OCI-LY1 (cell line): ENCODE data around the gene ITK.

Experiments
- H2AFZ ChIP-seq: fragments of 200-600 bp; sonication (generic), shearing (Covaris generic); 2 replicates; pipeline ENCODE4 v1.6.0; 2014; ENCODE audit warnings: antibody characterized with exemption, mild to moderate bottlenecking, low read length
- H3F3A ChIP-seq: fragments of 200-600 bp; sonication (generic), shearing (Covaris generic); 2 replicates; pipeline ENCODE4 v1.6.0; 2014; ENCODE audit warnings: mild to moderate bottlenecking, antibody characterized with exemption, low read length, moderate library complexity; ENCODE audit not compliant: insufficient read depth
- H3K27ac ChIP-seq: fragments of 200-600 bp; sonication (generic); 2 replicates; pipeline ENCODE4 v1.5.1; 2014; ENCODE audit warnings: low read length, mixed run types, mild to moderate bottlenecking, low read depth; ENCODE audit not compliant: poor library complexity, severe bottlenecking
- H3K27me3 ChIP-seq: fragments of 200-600 bp; sonication (generic); 2 replicates; pipeline ENCODE4 v1.6.0; 2014; ENCODE audit warnings: antibody characterized with exemption, mild to moderate bottlenecking, low read length, moderate library complexity; ENCODE audit not compliant: insufficient read depth
- H3K36me3 ChIP-seq: fragments of 200-600 bp; sonication (generic); 2 replicates; pipeline ENCODE4 v1.6.1; 2014; ENCODE audit warnings: mild to moderate bottlenecking, antibody characterized with exemption, low read length, moderate library complexity, mixed read lengths; ENCODE audit not compliant: insufficient read depth
- H3K4me1 ChIP-seq: fragments of 200-600 bp; sonication (generic); 2 replicates; pipeline ENCODE4 v1.5.1; 2014; ENCODE audit warnings: mild to moderate bottlenecking, low read length, moderate library complexity; ENCODE audit not compliant: insufficient read depth, severe bottlenecking
- H3K4me2 ChIP-seq: fragments of 200-600 bp; sonication (generic), shearing (Covaris generic); 2 replicates; pipeline ENCODE4 v1.6.1; 2014; ENCODE audit warnings: low read length
- H3K4me3 ChIP-seq: fragments of 200-600 bp; sonication (generic); 2 replicates; pipeline ENCODE4 v1.5.1; 2014; ENCODE audit warnings: low read length, low read depth, mild to moderate bottlenecking, mixed read lengths; ENCODE audit not compliant: poor library complexity, severe bottlenecking
- H3K79me2 ChIP-seq: fragments of 200-600 bp; shearing (Covaris generic); 2 replicates; pipeline ENCODE4 v1.6.1; 2016; ENCODE audit warnings: mixed run types, low read length, mixed read lengths; ENCODE audit not compliant: insufficient read depth
- H3K9ac ChIP-seq: fragments of 200-600 bp; sonication (generic), shearing (Covaris generic); 2 replicates; pipeline ENCODE4 v1.6.1; 2014; ENCODE audit warnings: mild to moderate bottlenecking, low read length, mixed read lengths
- H3K9me2 ChIP-seq: fragments of 200-600 bp; sonication (generic), shearing (Covaris generic); 2 replicates; pipeline ENCODE4 v1.6.1; 2014; ENCODE audit warnings: low read depth, mild to moderate bottlenecking, low read length, mixed read lengths
- H3K9me3 ChIP-seq: fragments of 200-600 bp; shearing (Covaris generic); 2 replicates; pipeline ENCODE4 v1.6.1; 2014; ENCODE audit warnings: low read length, mixed read lengths
- H4K20me1 ChIP-seq: fragments of 200-600 bp; sonication (generic), shearing (Covaris generic); 2 replicates; pipeline ENCODE4 v1.6.0; 2016; ENCODE audit warnings: mild to moderate bottlenecking, low read length; ENCODE audit not compliant: insufficient read depth
- CTCF ChIP-seq: fragments of 200-600 bp; sonication (generic), shearing (Covaris generic); IDR thresholded peaks from 2 replicates; pipeline ENCODE4 v1.5.1; 2017; ENCODE audit warnings: mild to moderate bottlenecking, antibody characterized with exemption, low read length, moderate library complexity, mixed read lengths
- EZH2 ChIP-seq: fragments of 200-600 bp; sonication (generic), shearing (Covaris generic); IDR thresholded peaks from 2 replicates; pipeline ENCODE4 v1.8.0; 2017; ENCODE audit warnings: borderline replicate concordance, mixed run types, mild to moderate bottlenecking, antibody characterized with exemption, low read length, moderate library complexity, mixed read lengths

Gene ITK

GRCh38 chr5:157245886-157246285, 65.2 kb downstream of the ITK start:
- no peak for TF ChIP-seq EZH2
- no peak for TF ChIP-seq CTCF
- H3K36me3 ChIP-seq: peaks cover 94% of the 10 kb centered on the region
- no peak overlapping the region for H3K4me2 ChIP-seq
- no peak overlapping the region for H2AFZ ChIP-seq
- H3K4me3 ChIP-seq: no peak overlapping the region
- no peaks in the 10 kb centered on the region for H3K4me1 ChIP-seq
- no peaks in the 10 kb centered on the region for H3F3A ChIP-seq
- H3K27ac ChIP-seq: no peak overlapping the region
- H3K79me2 ChIP-seq: no peaks in the 10 kb centered on the region
- H3K27me3 ChIP-seq: no peaks in the 10 kb centered on the region
- H4K20me1 ChIP-seq: no peaks in the 10 kb centered on the region
- H3K9me2 ChIP-seq: no peaks in the 10 kb centered on the region
- no peaks in the 10 kb centered on the region for H3K9me3 ChIP-seq
- no peak overlapping the region for H3K9ac ChIP-seq

- no peak overlapping the region for H2AFZ ChIP-seq
- no peaks in the 10 kb centered on the region for H3F3A ChIP-seq
- H3K36me3 ChIP-seq: peaks cover 90% of the 10 kb centered on the region
- no peaks in the 10 kb centered on the region for H3K79me2 ChIP-seq
- no peak overlapping the region for H3K4me2 ChIP-seq
- H3K9me2 ChIP-seq: no peaks in the 10 kb centered on the region
- H3K27me3 ChIP-seq: no peaks in the 10 kb centered on the region
- H3K9me3 ChIP-seq: no peaks in the 10 kb centered on the region
- no peak overlapping the region for H3K27ac ChIP-seq
- no peaks in the 10 kb centered on the region for H4K20me1 ChIP-seq
- H3K9ac ChIP-seq: no peak overlapping the region
- H3K4me1 ChIP-seq: no peaks in the 10 kb centered on the region
- no peak overlapping the region for H3K4me3 ChIP-seq
- no peak for TF ChIP-seq EZH2
- no peak for TF ChIP-seq CTCF
These were observed 66.6 kb downstream of the ITK start for GRCh38 chr5:157247267-157247666.

- Histone ChIP-seq H3K9me3 (no peaks in the 10 kb centered on the region), H3F3A (no peaks in the 10 kb centered on the region), H3K27me3 (no peaks in the 10 kb centered on the region), H3K27ac (no peak overlapping the region), H3K36me3 (peaks cover 88% of the 10 kb centered on the region), H3K9ac (no peak overlapping the region), H3K79me2 (no peaks in the 10 kb centered on the region), H3K4me1 (peaks cover 7% of the 10 kb centered on the region), H4K20me1 (no peaks in the 10 kb centered on the region), H3K4me3 (no peak overlapping the region), H3K9me2 (no peaks in the 10 kb centered on the region), H3K4me2 (no peak overlapping the region), H2AFZ (no peak overlapping the region)
- no peak for TF ChIP-seq CTCF
- no peak for TF ChIP-seq EZH2
These were observed 68.3 kb downstream of the ITK start for GRCh38 chr5:157248821-157249470.
